Measurements from ENCODE around the gene JMJD1C.

- TF ChIP-seq CTCF (IDR thresholded peaks at IDR 0.05) = no peak
- TF ChIP-seq POLR2A (IDR thresholded peaks at IDR 0.05) = no peak
Observed at GRCh38 chr10:63155388-63156020, 310.3 kb downstream of the JMJD1C start.
